Anterior cingulate cortex (tissue), 58 donors: ENCODE results near the gene ADAMTS15.

ENCODE experiments used
- DNase-seq, 58 donors: peaks; one replicate each; lab custom pipeline; 2025; lab: John Stamatoyannopoulos, UW

Gene ADAMTS15

GRCh38 chr11:130418210-130418609 lies 30.2 kb upstream of the ADAMTS15 start:
- peak in 36 of 58 donors; percentile 13 to 83 (median 52) for DNase-seq

GRCh38 chr11:130418756-130419155 lies 29.7 kb upstream of the ADAMTS15 start:
- DNase-seq = no peak

GRCh38 chr11:130420478-130421198 lies 27.8 kb upstream of the ADAMTS15 start:
- peak in 1 of 58 donors; percentile 37 for DNase-seq

- DNase-seq = no peak
Measured at GRCh38 chr11:130421199-130421585, 27.3 kb upstream of the ADAMTS15 start.

GRCh38 chr11:130421697-130422096 lies 26.7 kb upstream of the ADAMTS15 start:
- no peak for DNase-seq

GRCh38 chr11:130422251-130422995 lies 26.0 kb upstream of the ADAMTS15 start:
- no peak for DNase-seq

GRCh38 chr11:130423541-130424142 lies 24.8 kb upstream of the ADAMTS15 start:
- DNase-seq = no peak

GRCh38 chr11:130424613-130425140 lies 23.8 kb upstream of the ADAMTS15 start:
- DNase-seq = no peak

GRCh38 chr11:130425156-130425555 lies 23.3 kb upstream of the ADAMTS15 start:
- no peak for DNase-seq

- peak in 31 of 58 donors; percentile 10 to 73 (median 35) for DNase-seq
Measured at GRCh38 chr11:130426223-130426836, 22.1 kb upstream of the ADAMTS15 start.

GRCh38 chr11:130426837-130427341 lies 21.6 kb upstream of the ADAMTS15 start:
- peak in 5 of 58 donors; percentile 19 to 57 (median 25) for DNase-seq

GRCh38 chr11:130427581-130428315 lies 20.7 kb upstream of the ADAMTS15 start:
- peak in 30 of 58 donors; percentile 8 to 67 (median 37) for DNase-seq

- DNase-seq = peak in 7 of 58 donors; percentile 21 to 45 (median 29)
Measured at GRCh38 chr11:130428316-130429119, 19.9 kb upstream of the ADAMTS15 start, which contains the start of gene ADAMTS8. ADAMTS8 (minus strand) TSS chr11:130428609; CDS start chr11:130428286, 323 bp downstream.

- DNase-seq = no peak
Measured at GRCh38 chr11:130429120-130429681, 19.2 kb upstream of the ADAMTS15 start.

- DNase-seq = no peak
Measured at GRCh38 chr11:130429983-130430382, 18.5 kb upstream of the ADAMTS15 start.

GRCh38 chr11:130431331-130431773 lies 17.1 kb upstream of the ADAMTS15 start:
- peak in 41 of 58 donors; percentile 11 to 82 (median 47) for DNase-seq

- no peak for DNase-seq
Measured at GRCh38 chr11:130431801-130432200, 16.6 kb upstream of the ADAMTS15 start.

- DNase-seq = no peak
Measured at GRCh38 chr11:130433357-130433756, 15.1 kb upstream of the ADAMTS15 start.
